ENCODE measurements around the gene PLCH1. TPM values are rescaled to one million over a fixed set of nuclear protein-coding genes. Genes with fewer than 3 reads are reported as not detected.

Gene PLCH1
- total RNA-seq, 1 experiment from 2014 or later = 3.1 TPM

GRCh38 chr3:155496206-155496605, 248.7 kb downstream of the PLCH1 start:
- Histone ChIP-seq H3K27me3 (replicated peaks; ENCODE audit: insufficient read depth, low read depth, low read length, poor library complexity) (no peaks in the 10 kb centered on the region), H3K27ac (ENCODE audit: low read depth, low read length, poor library complexity, severe bottlenecking) (no peak overlapping the region), H3K36me3 (ENCODE audit: insufficient read depth, low read length, poor library complexity, severe bottlenecking) (no peaks in the 10 kb centered on the region), H3K9me3 (ENCODE audit: low read depth, low read length, poor library complexity, severe bottlenecking) (no peaks in the 10 kb centered on the region), H3K4me1 (ENCODE audit: insufficient read depth, low read length, poor library complexity, severe bottlenecking) (no peaks in the 10 kb centered on the region), H3K4me3 (ENCODE audit: low read depth, low read length, poor library complexity, severe bottlenecking) (no peak overlapping the region)
- ChIA-PET CTCF (no interaction called here), POLR2A (ENCODE audit: low non-redundant PET) (no interaction called here)
- DNase-seq (ENCODE audit: low spot score) = no peak
- BruUV-seq (replicated peaks) = no TSS peak
- no peak for TF ChIP-seq EZH2 (IDR thresholded peaks at IDR 0.05; ENCODE audit: borderline replicate concordance, low read depth, low read length, poor library complexity, severe bottlenecking)
- no peak for TF ChIP-seq CTCF (conservative IDR thresholded peaks at IDR 0.05; ENCODE audit: low read depth, low read length)
- intact Hi-C loops (cut with micrococcal nuclease; ENCODE audit: unreplicated experiment) = no loop called here

GRCh38 chr3:155495387-155495786, 249.5 kb downstream of the PLCH1 start:
- ChIA-PET CTCF (no interaction called here), POLR2A (ENCODE audit: low non-redundant PET) (no interaction called here)
- Histone ChIP-seq H3K4me1 (ENCODE audit: insufficient read depth, low read length, poor library complexity, severe bottlenecking) (no peaks in the 10 kb centered on the region), H3K27ac (ENCODE audit: low read depth, low read length, poor library complexity, severe bottlenecking) (no peak overlapping the region), H3K4me3 (ENCODE audit: low read depth, low read length, poor library complexity, severe bottlenecking) (no peak overlapping the region), H3K9me3 (ENCODE audit: low read depth, low read length, poor library complexity, severe bottlenecking) (no peaks in the 10 kb centered on the region), H3K27me3 (replicated peaks; ENCODE audit: insufficient read depth, low read depth, low read length, poor library complexity) (no peaks in the 10 kb centered on the region), H3K36me3 (ENCODE audit: insufficient read depth, low read length, poor library complexity, severe bottlenecking) (no peaks in the 10 kb centered on the region)
- intact Hi-C loops (cut with micrococcal nuclease; ENCODE audit: unreplicated experiment) = no loop called here
- no peak for DNase-seq (ENCODE audit: low spot score)
- TF ChIP-seq CTCF (conservative IDR thresholded peaks at IDR 0.05; ENCODE audit: low read depth, low read length) (no peak), EZH2 (IDR thresholded peaks at IDR 0.05; ENCODE audit: borderline replicate concordance, low read depth, low read length, poor library complexity, severe bottlenecking) (no peak)
- no TSS peak for BruUV-seq (replicated peaks)

- H3K27me3 ChIP-seq (replicated peaks; ENCODE audit: insufficient read depth, low read depth, low read length, poor library complexity) = no peaks in the 10 kb centered on the region
- BruUV-seq (replicated peaks) = no TSS peak
- no peaks in the 10 kb centered on the region for H3K9me3 ChIP-seq (ENCODE audit: low read depth, low read length, poor library complexity, severe bottlenecking)
- no peak for TF ChIP-seq CTCF (conservative IDR thresholded peaks at IDR 0.05; ENCODE audit: low read depth, low read length)
- no peak for TF ChIP-seq EZH2 (IDR thresholded peaks at IDR 0.05; ENCODE audit: borderline replicate concordance, low read depth, low read length, poor library complexity, severe bottlenecking)
- no peaks in the 10 kb centered on the region for H3K4me1 ChIP-seq (ENCODE audit: insufficient read depth, low read length, poor library complexity, severe bottlenecking)
- H3K36me3 ChIP-seq (ENCODE audit: insufficient read depth, low read length, poor library complexity, severe bottlenecking) = no peaks in the 10 kb centered on the region
- ChIA-PET CTCF (no interaction called here), POLR2A (ENCODE audit: low non-redundant PET) (no interaction called here)
- DNase-seq (ENCODE audit: low spot score) = no peak
- no peak overlapping the region for H3K4me3 ChIP-seq (ENCODE audit: low read depth, low read length, poor library complexity, severe bottlenecking)
- intact Hi-C loops (cut with micrococcal nuclease; ENCODE audit: unreplicated experiment) = no loop called here
- H3K27ac ChIP-seq (ENCODE audit: low read depth, low read length, poor library complexity, severe bottlenecking) = no peak overlapping the region
These were observed 250.5 kb downstream of the PLCH1 start for GRCh38 chr3:155494332-155494731.

All from A673 (cell line).